ENCODE results near the gene MARCHF7. TPM values are rescaled to one million over a fixed set of nuclear protein-coding genes. Genes with fewer than 3 reads are reported as not detected.

Gene MARCHF7
- total RNA-seq, 1 donor from 2014 or later = 86.7 TPM

- ChIA-PET CTCF (no interaction called here), POLR2A (interaction anchor here (1.6 kb wide), 1 partner anchor 17 kb away, joined by 6 read pairs; the partner anchor contains the start of gene MARCHF7)
- peaks cover 35% of the 10 kb centered on the region for H3K4me1 Mint-ChIP-seq
- no peak for TF ChIP-seq CTCF (IDR thresholded peaks at IDR 0.05)
- no peak overlapping the region for H3K27ac Mint-ChIP-seq
- H3K4me3 Mint-ChIP-seq = no peak overlapping the region
- no peaks in the 10 kb centered on the region for H3K27me3 Mint-ChIP-seq
- DNase-seq (no peak), ATAC-seq (ENCODE audit: low read depth) (no peak)
- H3K9me3 Mint-ChIP-seq = no peaks in the 10 kb centered on the region
- intact Hi-C loops (cut with micrococcal nuclease) = no loop called here
- peaks cover 75% of the 10 kb centered on the region for H3K36me3 Mint-ChIP-seq (ENCODE audit: low read depth)
These were observed 16.3 kb downstream of the MARCHF7 start for GRCh38 chr2:159728629-159729028.

- ChIA-PET CTCF (no interaction called here), POLR2A (no interaction called here)
- Mint-ChIP-seq H3K36me3 (ENCODE audit: low read depth) (peaks cover 79% of the 10 kb centered on the region), H3K27me3 (no peaks in the 10 kb centered on the region), H3K4me1 (peaks cover 10% of the 10 kb centered on the region), H3K27ac (no peak overlapping the region), H3K4me3 (no peak overlapping the region), H3K9me3 (no peaks in the 10 kb centered on the region)
- ATAC-seq (ENCODE audit: low read depth) = no peak
- TF ChIP-seq CTCF (IDR thresholded peaks at IDR 0.05) = no peak
- no peak for DNase-seq
- intact Hi-C loops (cut with micrococcal nuclease) = no loop called here
These were observed 23.3 kb downstream of the MARCHF7 start for GRCh38 chr2:159735648-159736047.

- Mint-ChIP-seq H3K36me3 (ENCODE audit: low read depth) (peaks cover 75% of the 10 kb centered on the region), H3K27ac (no peak overlapping the region), H3K4me3 (no peak overlapping the region), H3K9me3 (no peaks in the 10 kb centered on the region), H3K4me1 (peaks cover 10% of the 10 kb centered on the region), H3K27me3 (no peaks in the 10 kb centered on the region)
- ATAC-seq (ENCODE audit: low read depth) (no peak), DNase-seq (no peak)
- CTCF ChIA-PET = no interaction called here
- POLR2A ChIA-PET = no interaction called here
- intact Hi-C loops (cut with micrococcal nuclease) = no loop called here
- no peak for TF ChIP-seq CTCF (IDR thresholded peaks at IDR 0.05)
These were observed 23.7 kb downstream of the MARCHF7 start for GRCh38 chr2:159736048-159736447.

- ChIA-PET POLR2A (no interaction called here), CTCF (no interaction called here)
- Mint-ChIP-seq H3K27me3 (no peaks in the 10 kb centered on the region), H3K4me1 (peaks cover 10% of the 10 kb centered on the region), H3K36me3 (ENCODE audit: low read depth) (peaks cover 79% of the 10 kb centered on the region), H3K27ac (no peak overlapping the region), H3K4me3 (no peak overlapping the region), H3K9me3 (no peaks in the 10 kb centered on the region)
- no peak for TF ChIP-seq CTCF (IDR thresholded peaks at IDR 0.05)
- intact Hi-C loops (cut with micrococcal nuclease) = no loop called here
- ATAC-seq (ENCODE audit: low read depth) (no peak), DNase-seq (no peak)
These were observed 25.1 kb downstream of the MARCHF7 start for GRCh38 chr2:159737292-159737916.

- H3K9me3 Mint-ChIP-seq = no peaks in the 10 kb centered on the region
- H3K27me3 Mint-ChIP-seq = no peaks in the 10 kb centered on the region
- peaks cover 10% of the 10 kb centered on the region for H3K4me1 Mint-ChIP-seq
- ATAC-seq (ENCODE audit: low read depth) (no peak), DNase-seq (no peak)
- peaks cover 79% of the 10 kb centered on the region for H3K36me3 Mint-ChIP-seq (ENCODE audit: low read depth)
- TF ChIP-seq CTCF (IDR thresholded peaks at IDR 0.05) = no peak
- ChIA-PET CTCF (interaction anchor here (0.7 kb wide), 1 partner anchor 70 kb away, joined by 4 read pairs; no protein-coding TSS in a partner anchor), POLR2A (no interaction called here)
- H3K4me3 Mint-ChIP-seq = no peak overlapping the region
- no peak overlapping the region for H3K27ac Mint-ChIP-seq
- intact Hi-C loops (cut with micrococcal nuclease) = no loop called here
These were observed 25.6 kb downstream of the MARCHF7 start for GRCh38 chr2:159737917-159738296.
